HFF-Myc (cell line): ENCODE results near the gene PRDM12.
A peak's percentile ranks its signal among the peaks of the same experiment; 100 is the strongest.

Source experiments
- DNase-seq: peaks from one replicate; pipeline ENCODE4 v3.0.0-alpha.2; 2011; ENCODE audit warnings: low read depth; ENCODE audit errors: extremely low read depth
- H3K4me3 ChIP-seq: replicated peaks from 2 replicates; pipeline ENCODE4 v1.5.1; 2011; ENCODE audit warnings: low read depth, mild to moderate bottlenecking, control low read depth, low read length
- TF ChIP-seq, protein P1 (sequence below): IDR thresholded peaks from 2 replicates; pipeline ENCODE4 v1.5.1; 2012; ENCODE audit warnings: mild to moderate bottlenecking, low read depth, low read length, control low read depth; ENCODE audit errors: missing control alignments

PRDM12 gene

DNA sequence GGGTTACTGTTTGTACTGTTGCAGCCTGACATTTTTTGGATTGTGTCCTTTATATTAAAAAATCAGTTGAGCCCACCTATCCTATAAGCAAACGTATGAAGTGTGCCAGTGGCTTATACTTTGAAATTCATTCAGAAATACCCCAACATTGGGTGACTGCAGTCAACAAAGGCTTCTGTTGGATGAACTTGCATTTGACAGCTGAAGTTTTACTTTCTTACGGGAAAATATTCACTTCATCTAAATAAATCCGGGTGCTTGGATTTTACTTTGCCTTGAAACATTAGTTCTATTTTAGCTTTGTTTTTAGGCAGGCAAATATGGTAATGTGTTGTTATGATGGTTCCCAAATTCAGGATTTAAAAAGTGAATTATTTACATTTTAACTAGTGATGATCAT lies 50.9 kb downstream of the PRDM12 start:
- TF ChIP-seq, protein P1, sequence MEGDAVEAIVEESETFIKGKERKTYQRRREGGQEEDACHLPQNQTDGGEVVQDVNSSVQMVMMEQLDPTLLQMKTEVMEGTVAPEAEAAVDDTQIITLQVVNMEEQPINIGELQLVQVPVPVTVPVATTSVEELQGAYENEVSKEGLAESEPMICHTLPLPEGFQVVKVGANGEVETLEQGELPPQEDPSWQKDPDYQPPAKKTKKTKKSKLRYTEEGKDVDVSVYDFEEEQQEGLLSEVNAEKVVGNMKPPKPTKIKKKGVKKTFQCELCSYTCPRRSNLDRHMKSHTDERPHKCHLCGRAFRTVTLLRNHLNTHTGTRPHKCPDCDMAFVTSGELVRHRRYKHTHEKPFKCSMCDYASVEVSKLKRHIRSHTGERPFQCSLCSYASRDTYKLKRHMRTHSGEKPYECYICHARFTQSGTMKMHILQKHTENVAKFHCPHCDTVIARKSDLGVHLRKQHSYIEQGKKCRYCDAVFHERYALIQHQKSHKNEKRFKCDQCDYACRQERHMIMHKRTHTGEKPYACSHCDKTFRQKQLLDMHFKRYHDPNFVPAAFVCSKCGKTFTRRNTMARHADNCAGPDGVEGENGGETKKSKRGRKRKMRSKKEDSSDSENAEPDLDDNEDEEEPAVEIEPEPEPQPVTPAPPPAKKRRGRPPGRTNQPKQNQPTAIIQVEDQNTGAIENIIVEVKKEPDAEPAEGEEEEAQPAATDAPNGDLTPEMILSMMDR: no peak
- DNase-seq: no peak

DNA sequence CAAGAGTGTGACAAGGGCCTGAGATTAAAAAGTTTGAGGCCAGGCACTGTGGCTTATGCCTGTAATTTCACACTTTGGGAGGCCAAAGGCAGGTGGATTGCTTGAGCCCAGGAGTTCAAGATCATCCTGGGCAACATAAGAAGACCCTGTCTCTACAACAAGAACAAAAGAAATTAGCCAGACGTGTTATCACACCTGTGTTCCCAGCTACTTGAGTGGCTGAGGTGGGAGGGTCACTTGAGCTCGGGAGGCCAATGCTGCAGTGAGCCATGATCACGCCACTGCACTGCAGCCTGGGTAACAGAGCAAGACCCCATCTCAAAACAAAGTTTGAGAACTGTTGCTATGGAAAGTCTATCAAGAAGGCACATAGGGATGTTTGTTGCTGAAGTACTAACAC lies 54.2 kb downstream of the PRDM12 start:
- DNase-seq: no peak
- no peak overlapping the region for H3K4me3 ChIP-seq

More for the DNA sequence above, 50.9 kb downstream of the PRDM12 start:
- peak overlapping the region; percentile 86 for H3K4me3 ChIP-seq

DNA sequence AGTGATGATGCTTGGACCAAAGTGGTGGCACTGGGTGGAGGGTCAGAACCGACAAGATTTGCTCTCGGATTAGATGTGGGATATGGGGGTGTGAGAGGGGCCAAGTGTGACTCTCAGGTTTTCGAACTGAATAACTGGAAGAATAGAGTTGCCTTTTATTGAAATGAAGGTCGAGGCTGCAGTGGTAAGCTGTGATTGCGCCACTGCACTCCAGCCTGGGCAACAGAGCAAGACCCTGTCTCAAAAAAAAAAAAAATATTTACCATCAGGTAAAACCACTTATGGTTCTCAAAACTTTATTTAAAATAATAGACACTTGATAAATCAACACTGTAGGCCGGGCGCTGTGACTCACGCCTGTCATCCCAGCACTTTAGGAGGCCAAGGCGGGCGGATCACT lies 56.4 kb downstream of the PRDM12 start:
- H3K4me3 ChIP-seq: no peak overlapping the region
- TF ChIP-seq, protein P1: no peak
- no peak for DNase-seq

More for the DNA sequence above, 54.2 kb downstream of the PRDM12 start:
- TF ChIP-seq, protein P1: no peak

DNA sequence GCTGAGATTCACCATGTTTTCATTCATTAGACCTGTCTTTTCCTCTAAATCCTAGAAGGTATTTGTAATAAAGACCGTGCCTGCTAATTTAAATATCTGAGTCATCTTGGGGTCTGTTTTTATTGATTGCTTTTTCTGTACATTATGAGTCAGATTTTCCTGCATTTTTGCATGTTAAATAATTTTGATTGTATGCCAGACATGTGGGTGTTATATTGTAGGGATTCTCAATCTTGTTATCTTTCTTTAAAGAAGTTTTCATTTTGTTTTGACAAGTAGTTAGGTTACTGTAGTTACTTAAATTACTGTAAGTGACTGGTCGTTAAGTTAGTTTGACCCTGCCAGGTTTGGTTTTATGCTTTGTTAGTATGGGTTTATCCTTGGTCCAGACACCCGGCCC lies 64.3 kb downstream of the PRDM12 start:
- TF ChIP-seq, protein P1: no peak

DNA sequence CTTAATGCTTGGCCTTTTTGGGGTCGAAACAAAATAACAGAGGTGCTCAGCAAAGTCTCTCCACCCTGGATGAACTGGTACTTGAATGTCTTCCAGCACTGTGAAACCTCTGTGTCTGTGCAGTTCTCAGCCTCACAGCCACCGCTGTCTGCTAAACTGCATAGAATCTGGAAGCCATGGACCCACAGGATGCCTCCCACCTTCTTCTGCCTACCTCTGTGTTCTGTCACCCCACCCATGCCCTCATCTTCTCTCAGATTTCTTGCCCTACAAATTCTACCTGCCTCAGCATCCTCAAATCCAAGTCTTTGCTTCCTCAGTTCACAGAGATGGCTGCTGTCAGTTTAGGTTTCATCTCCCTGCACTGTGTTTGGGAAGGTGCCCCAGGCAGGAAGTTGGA lies 64.8 kb downstream of the PRDM12 start:
- TF ChIP-seq, protein P1: no peak
- H3K4me3 ChIP-seq: no peak overlapping the region
- DNase-seq: no peak

More for the DNA sequence above, 64.3 kb downstream of the PRDM12 start:
- DNase-seq: peak; percentile 52
- no peak overlapping the region for H3K4me3 ChIP-seq

DNA sequence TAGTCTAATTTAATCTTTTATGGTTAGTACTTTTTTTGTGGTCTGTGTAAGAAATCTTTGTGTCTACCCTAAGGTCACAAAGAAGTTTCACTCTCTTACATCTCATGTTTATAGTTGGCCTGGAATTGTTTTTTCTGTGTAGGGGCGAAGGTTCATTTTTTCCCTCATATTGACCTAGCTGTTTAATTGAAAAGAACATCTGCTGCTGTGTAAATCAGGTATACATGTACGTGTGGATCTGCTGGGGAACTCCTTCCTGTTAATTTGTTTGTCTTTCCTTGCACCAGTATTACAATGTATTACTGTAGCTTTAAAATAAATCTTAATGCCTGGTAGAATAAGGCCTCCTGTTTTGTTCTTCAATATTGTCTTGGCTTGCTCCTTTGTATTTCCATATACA lies 67.0 kb downstream of the PRDM12 start:
- TF ChIP-seq, protein P1: no peak
- no peak overlapping the region for H3K4me3 ChIP-seq
- no peak for DNase-seq

DNA sequence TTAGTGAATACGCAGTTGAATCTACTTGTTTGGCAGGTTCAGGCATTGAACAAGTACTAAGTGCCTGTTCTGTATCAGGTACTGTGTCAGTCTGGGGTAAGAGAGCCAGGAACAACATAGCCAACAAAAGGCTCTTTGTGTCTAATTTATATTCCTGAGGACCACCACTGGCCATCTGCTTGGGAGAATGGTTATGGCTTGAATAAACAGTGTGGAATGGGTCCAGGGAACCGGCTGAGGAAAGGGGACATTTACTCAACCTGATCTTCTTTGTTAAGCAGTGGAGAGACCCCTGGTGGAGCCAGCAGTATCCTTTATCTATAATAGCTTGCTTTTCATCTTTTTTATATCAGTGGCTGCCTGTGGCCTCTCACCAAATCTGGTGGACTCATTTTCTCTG lies 67.7 kb downstream of the PRDM12 start:
- H3K4me3 ChIP-seq: no peak overlapping the region
- DNase-seq: no peak
- TF ChIP-seq, protein P1: peak; percentile 19
